ENCODE results near the gene SNX22. TPM values are rescaled to one million over a fixed set of nuclear protein-coding genes. Genes with fewer than 3 reads are reported as not detected.

SNX22 gene
- total and polyA plus RNA-seq, 2 of the 8 experiments (the other 6 are each of a cell fraction or from before 2014, with no cell fraction given) = 4.9 TPM

GRCh38 chr15:64144565-64145281 lies 6.8 kb upstream of the SNX22 start (continued):
- no peak for TF ChIP-seq CTCF (IDR thresholded peaks at IDR 0.05; ENCODE audit: control extremely low read depth in 1 of 3, insufficient read depth in 1 of 3, low read depth in 1 of 3, low read length in 3 of 3)
- TF ChIP-seq RXRA (IDR thresholded peaks at IDR 0.05; ENCODE audit: insufficient read depth, low read depth, low read length) = no peak
- no peak for TF ChIP-seq BACH1 (IDR thresholded peaks at IDR 0.05; ENCODE audit: low read length)
- TF ChIP-seq SIN3A (conservative IDR thresholded peaks at IDR 0.05 in 1 of 2, IDR thresholded peaks at IDR 0.05 in 1 of 2; ENCODE audit: low read depth in 1 of 2, low read length in 2 of 2) = no peak
- no peak for TF ChIP-seq SIRT6 (IDR thresholded peaks at IDR 0.05; ENCODE audit: low read length)
- no peak for TF ChIP-seq ASH2L (IDR thresholded peaks at IDR 0.05; ENCODE audit: low read length)
- no peak for TF ChIP-seq BRCA1 (IDR thresholded peaks at IDR 0.05; ENCODE audit: low read depth, low read length)
- no peak for TF ChIP-seq ATF2 (IDR thresholded peaks at IDR 0.05; ENCODE audit: low read length)
- TF ChIP-seq TCF12 (IDR thresholded peaks at IDR 0.05; ENCODE audit: low read depth, low read length) = no peak
